Small intestine (tissue), 7 donors: Measurements from ENCODE around the gene PARD6B. TPM values are rescaled to one million over a fixed set of nuclear protein-coding genes. Genes with fewer than 3 reads are reported as not detected.
"Not testable (repeated sequence)": the region's sequence is repeated elsewhere in the genome, so short reads cannot be mapped to it uniquely, and the experiment has no call there.

Source experiments
- DNase-seq, 2 donors: peaks; one replicate each; pipeline versions ENCODE4 v3.0.0 to v3.0.0-alpha.2; 2013
- FAIRE-seq: peaks from 2 replicates; lab custom pipeline; 2012; peaks lifted over from hg19 to GRCh38; lab: Jason Lieb, UNC
- H3K27ac ChIP-seq, 3 donors: one replicate each; pipeline ENCODE4 v1.5.1; 2013; ENCODE audit warnings: low read length in 2 of 3, mild to moderate bottlenecking in 2 of 3, control low read depth in 1 of 3, inconsistent platforms in 1 of 3, low read depth in 1 of 3, moderate library complexity in 1 of 3
- H3K27me3 ChIP-seq, 3 donors: one replicate each; pipeline ENCODE4 v1.6.1; 2013; ENCODE audit warnings: low read length in 3 of 3, inconsistent platforms in 1 of 3; ENCODE audit not compliant: control insufficient read depth in 3 of 3, insufficient read depth in 3 of 3
- H3K36me3 ChIP-seq, 3 donors: one replicate each; pipeline ENCODE4 v1.6.1; 2013; ENCODE audit warnings: low read length in 3 of 3, inconsistent platforms in 1 of 3, low read depth in 1 of 3, mild to moderate bottlenecking in 1 of 3, moderate library complexity in 1 of 3; ENCODE audit not compliant: control insufficient read depth in 3 of 3, insufficient read depth in 2 of 3
- H3K4me1 ChIP-seq, 3 donors: one replicate each; pipeline ENCODE4 v1.6.1; 2013; ENCODE audit warnings: low read length in 2 of 3, inconsistent platforms in 1 of 3, low read depth in 1 of 3, mild to moderate bottlenecking in 1 of 3, moderate library complexity in 1 of 3; ENCODE audit not compliant: control insufficient read depth in 3 of 3, insufficient read depth in 2 of 3
- H3K4me3 ChIP-seq, 3 donors: one replicate each; pipeline ENCODE4 v1.5.1; 2013; ENCODE audit warnings: low read length in 3 of 3, control low read depth in 1 of 3, inconsistent platforms in 1 of 3, low read depth in 1 of 3, mild to moderate bottlenecking in 1 of 3, moderate library complexity in 1 of 3
- H3K9me3 ChIP-seq, 2 donors: one replicate each; pipeline ENCODE4 v1.6.1; 2013; ENCODE audit warnings: low read depth in 1 of 2, low read length in 1 of 2; ENCODE audit not compliant: control insufficient read depth in 2 of 2, insufficient read depth in 1 of 2
- WGBS, 3 donors: extraction: QIAGEN DNeasy Blood & Tissue Kit; methylation state at CpG; one replicate each; pipeline ENCODE4 v1.1.7; 2013; 5-methylcytosine and 5-hydroxymethylcytosine counted together
- polyA plus RNA-seq, 4 donors: library from polyadenylated mRNA; stranded (reverse) in 3 of 4; unstranded in 1 of 4; fragments of 200-250 nt in 3 of 4; fragments of 120-200 nt in 1 of 4; gene quantifications; one replicate each; pipeline versions ENCODE4 v1.2.1 to v1.2.3, GENCODE V29; 2013
- donor health status: healthy with polysubstance abuse.
- donor health status: control.
- donor health status: control.
- donor health status: Bipolar disorder and iron deficiency.
- donor health status: healthy.

PARD6B gene
- polyA plus RNA-seq, 4 donors = 2.4 to 14.3 (median 9.0) TPM

- not testable (repeated sequence) for H3K27me3 ChIP-seq, H3K27ac ChIP-seq, H3K36me3 ChIP-seq, FAIRE-seq, H3K4me3 ChIP-seq, H3K9me3 ChIP-seq, DNase-seq
- peaks cover 0 to 32% (median 0%) of the 10 kb centered on the region in 3 donors for H3K4me1 ChIP-seq
- WGBS, 3 donors = 69 to 85% (median 78%) methylated on average over 10 of the region's 10 CpGs
These were observed 33.9 kb downstream of the PARD6B start for GRCh38 chr20:50765251-50765650.

GRCh38 chr20:50765674-50766073 is 34.3 kb downstream of the PARD6B start:
- FAIRE-seq = no peak
- 53 to 70% (median 60%) methylated on average over 3 of the region's 3 CpGs for WGBS, 3 donors

GRCh38 chr20:50766955-50767809 is 35.8 kb downstream of the PARD6B start:
- H3K27ac ChIP-seq, H3K27me3 ChIP-seq, H3K36me3 ChIP-seq, FAIRE-seq, DNase-seq, H3K4me3 ChIP-seq, H3K9me3 ChIP-seq: not testable (repeated sequence)
- H3K4me1 ChIP-seq = peaks cover 0 to 23% (median 0%) of the 10 kb centered on the region in 3 donors
- 54 to 67% (median 63%) methylated on average over 6 to 8 of the region's 10 CpGs for WGBS, 3 donors

More at GRCh38 chr20:50765674-50766073, 34.3 kb downstream of the PARD6B start:
- H3K9me3 ChIP-seq = no peaks in the 10 kb centered on the region
- no peaks in the 10 kb centered on the region for H3K27me3 ChIP-seq
- peaks cover 0 to 32% (median 0%) of the 10 kb centered on the region in 3 donors for H3K4me1 ChIP-seq
- H3K36me3 ChIP-seq = no peaks in the 10 kb centered on the region
- no peak overlapping the region for H3K4me3 ChIP-seq
- H3K27ac ChIP-seq = no peak overlapping the region
- DNase-seq = no peak

- FAIRE-seq, H3K4me1 ChIP-seq, H3K27me3 ChIP-seq, H3K27ac ChIP-seq, H3K36me3 ChIP-seq, H3K9me3 ChIP-seq, DNase-seq, H3K4me3 ChIP-seq: not testable (repeated sequence)
- 51 to 76% (median 75%) methylated on average over 5 to 6 of the region's 7 CpGs for WGBS, 3 donors
These were observed 37.6 kb downstream of the PARD6B start for GRCh38 chr20:50768991-50769390.

- H3K27me3 ChIP-seq, FAIRE-seq, DNase-seq, H3K4me1 ChIP-seq, H3K9me3 ChIP-seq, H3K4me3 ChIP-seq, H3K27ac ChIP-seq, H3K36me3 ChIP-seq: not testable (repeated sequence)
- WGBS, 3 donors = 75 to 83% (median 77%) methylated on average over 8 of the region's 12 CpGs
These were observed 38.2 kb downstream of the PARD6B start for GRCh38 chr20:50769551-50770085.

- H3K4me3 ChIP-seq, H3K9me3 ChIP-seq, H3K27ac ChIP-seq, H3K27me3 ChIP-seq, FAIRE-seq, H3K36me3 ChIP-seq, H3K4me1 ChIP-seq, DNase-seq: not testable (repeated sequence)
- WGBS, 3 donors = 84 to 85% (median 85%) methylated on average over 3 to 4 of the region's 8 CpGs
These were observed 40.2 kb downstream of the PARD6B start for GRCh38 chr20:50771419-50772080.

- Histone ChIP-seq H3K4me1 (peaks cover 0 to 4% (median 0%) of the 10 kb centered on the region in 3 donors), H3K27ac (no peak overlapping the region), H3K36me3 (no peaks in the 10 kb centered on the region), H3K9me3 (no peaks in the 10 kb centered on the region), H3K27me3 (no peaks in the 10 kb centered on the region), H3K4me3 (no peak overlapping the region)
- DNase-seq (no peak), FAIRE-seq (no peak)
- 68 to 77% (median 69%) methylated on average over 5 of the region's 5 CpGs for WGBS, 3 donors
These were observed 41.2 kb downstream of the PARD6B start for GRCh38 chr20:50772420-50773185.

- DNase-seq (no peak), FAIRE-seq (no peak)
- Histone ChIP-seq H3K27me3 (no peaks in the 10 kb centered on the region), H3K4me1 (no peaks in the 10 kb centered on the region), H3K9me3 (no peaks in the 10 kb centered on the region), H3K4me3 (no peak overlapping the region), H3K27ac (no peak overlapping the region), H3K36me3 (no peaks in the 10 kb centered on the region)
- WGBS, 3 donors = 76 to 85% (median 81%) methylated on average over 3 of the region's 3 CpGs
These were observed 43.1 kb downstream of the PARD6B start for GRCh38 chr20:50774515-50774914.
